AG04449 (cell line): Measurements from ENCODE around the gene CDK5RAP3.

Experiments used
- CTCF ChIA-PET: fragments of 350-600 bp; formaldehyde crosslinking; extraction: SDS; loops from one replicate; lab custom pipeline; 2021; ENCODE audit warnings: antibody characterized with exemption; lab: Yijun Ruan, JAX
- POLR2A ChIA-PET: fragments of 400-600, 350-600 bp; formaldehyde crosslinking; extraction: SDS; loops from one replicate; lab custom pipeline; 2020; ENCODE audit warnings: antibody characterized with exemption, inconsistent platforms; lab: Yijun Ruan, JAX
- DNase-seq: peaks from one replicate; pipeline ENCODE4 v3.0.0-alpha.2; 2010; ENCODE audit warnings: low read depth, low spot score
- H3K4me3 ChIP-seq: 2 replicates; pipeline ENCODE4 v1.5.1; 2011; ENCODE audit warnings: low read depth, mild to moderate bottlenecking, control low read depth, low read length
- CTCF ChIP-seq: IDR thresholded peaks from one replicate; pipeline ENCODE4 v1.5.1; 2011; ENCODE audit warnings: mild to moderate bottlenecking, moderate library complexity, low read length, control low read depth, inconsistent platforms; ENCODE audit not compliant: insufficient read depth; ENCODE audit errors: missing control alignments

The CDK5RAP3 gene

GRCh38 chr17:47990962-47991731, 20.2 kb downstream of the CDK5RAP3 start:
- POLR2A ChIA-PET: no interaction called here
- TF ChIP-seq CTCF: no peak
- CTCF ChIA-PET: interaction anchor here (0.9 to 4.2 kb wide), 6 partner anchors 9 to 105 kb away, joined by 3 to 42 read pairs (median 8); partner anchors contain the start of gene CDK5RAP3
- no peak for DNase-seq
- H3K4me3 ChIP-seq: no peak overlapping the region

- CTCF ChIA-PET: interaction anchor here (0.9 to 2.4 kb wide), 3 partner anchors 22 to 44 kb away, joined by 4 to 14 read pairs (median 5); partner anchors contain the start of gene CDK5RAP3
- H3K4me3 ChIP-seq: no peak overlapping the region
- POLR2A ChIA-PET: no interaction called here
- no peak for TF ChIP-seq CTCF
- no peak for DNase-seq
These were observed 21.3 kb downstream of the CDK5RAP3 start for GRCh38 chr17:47992216-47992615.

GRCh38 chr17:47993031-47993564, 22.2 kb downstream of the CDK5RAP3 start:
- CTCF ChIA-PET: interaction anchor here (0.7 to 5.4 kb wide), 9 partner anchors 10 to 45 kb away, joined by 3 to 38 read pairs (median 6); partner anchors contain the start of gene CDK5RAP3
- POLR2A ChIA-PET: no interaction called here
- TF ChIP-seq CTCF: no peak
- no peak overlapping the region for H3K4me3 ChIP-seq
- no peak for DNase-seq

DNA sequence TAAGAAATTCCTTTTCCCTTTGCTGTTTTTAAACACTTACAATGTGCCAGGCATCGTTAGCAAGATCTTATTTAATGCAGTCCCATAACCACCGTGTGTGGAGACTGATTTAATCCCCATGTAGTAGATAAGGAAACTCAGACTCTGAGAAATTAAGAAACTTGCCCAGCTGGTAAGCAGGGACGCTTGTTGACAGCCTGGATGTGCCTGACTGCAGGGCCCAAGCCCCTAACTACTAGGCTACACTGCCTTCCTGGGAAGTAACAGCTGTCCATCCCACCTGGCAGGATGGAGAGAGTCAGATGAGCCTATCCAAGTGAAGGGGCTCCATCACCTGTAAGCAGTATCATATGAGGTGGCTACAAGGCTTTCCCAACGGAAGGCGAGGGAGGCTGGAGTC, 23.1 kb downstream of the CDK5RAP3 start:
- no peak for DNase-seq
- H3K4me3 ChIP-seq: no peak overlapping the region
- CTCF ChIA-PET: interaction anchor here (1.2 to 5.4 kb wide), 7 partner anchors 9 to 27 kb away, joined by 4 to 38 read pairs (median 6); partner anchors contain the start of gene CDK5RAP3
- TF ChIP-seq CTCF: no peak
- POLR2A ChIA-PET: interaction anchor here (0.5 kb wide), 1 partner anchor 17 kb away, joined by 3 read pairs; no protein-coding TSS in a partner anchor

DNA sequence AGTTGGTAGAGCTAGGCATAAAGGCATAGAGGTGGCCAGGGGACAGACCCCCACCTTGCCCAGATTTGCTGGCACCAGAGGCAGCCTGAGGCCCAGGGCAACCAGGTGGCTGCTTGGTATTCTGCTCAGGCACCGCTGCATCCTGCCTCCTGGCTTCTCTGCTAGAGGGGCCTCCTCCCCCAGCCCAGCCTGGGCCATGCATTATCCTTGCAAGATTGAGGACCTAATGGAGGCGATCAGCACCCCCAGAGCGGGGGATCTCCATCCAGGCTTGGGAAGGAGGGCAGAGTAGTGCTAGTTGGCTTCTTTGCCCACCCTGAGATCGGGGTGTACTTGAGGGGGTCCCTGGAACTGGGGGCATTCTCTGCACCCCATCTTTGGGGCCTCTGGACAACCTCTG, 23.8 kb downstream of the CDK5RAP3 start:
- H3K4me3 ChIP-seq: no peak overlapping the region
- ChIA-PET POLR2A (interaction anchor here (0.5 kb wide), 1 partner anchor 16 kb away, joined by 3 read pairs; no protein-coding TSS in a partner anchor), CTCF (interaction anchor here (1.4 to 5.4 kb wide), 8 partner anchors 8 to 45 kb away, joined by 4 to 38 read pairs (median 6); partner anchors contain the start of gene CDK5RAP3)
- TF ChIP-seq CTCF: no peak
- DNase-seq: no peak
